ENCODE measurements around the gene RYR3.

RYR3 gene

DNA sequence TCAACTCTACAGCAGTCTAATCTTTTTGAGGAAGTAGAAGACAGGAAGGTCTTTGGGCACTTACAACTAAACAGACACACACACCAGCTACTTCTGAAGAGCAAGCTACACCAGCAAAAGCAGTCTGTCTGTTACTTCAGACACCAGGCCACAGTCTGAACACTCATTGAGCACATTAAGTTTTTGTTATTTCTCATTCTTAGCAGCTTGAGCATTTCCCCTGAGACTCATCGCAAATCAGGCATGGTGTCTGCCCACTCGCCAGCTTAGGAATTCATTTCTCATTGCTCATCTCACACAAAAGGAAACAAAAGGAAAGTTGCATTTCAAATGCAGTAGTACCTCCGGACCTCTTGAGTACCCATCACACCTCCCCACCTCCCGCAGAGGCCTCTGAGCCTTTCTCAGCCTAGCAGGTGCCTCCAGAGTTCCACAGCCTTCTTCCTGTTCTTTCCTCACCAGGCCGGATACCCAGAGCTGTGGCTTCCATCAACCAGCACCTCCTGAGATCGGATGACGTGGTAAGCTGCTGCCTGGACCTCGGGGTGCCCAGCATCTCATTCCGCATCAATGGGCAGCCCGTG lies 302.0 kb downstream of the RYR3 start:
- H4K20me1 ChIP-seq (ENCODE audit: control insufficient read depth, insufficient read depth, low read depth, low read length), result no peaks in the 10 kb centered on the region
- H3K4me1 ChIP-seq (ENCODE audit: control insufficient read depth, low read length), result no peaks in the 10 kb centered on the region
- H3K9me3 ChIP-seq (ENCODE audit: control insufficient read depth, insufficient read depth, low read length), result no peaks in the 10 kb centered on the region
- H3K36me3 ChIP-seq (ENCODE audit: control insufficient read depth, low read length), result no peaks in the 10 kb centered on the region
- no peak overlapping the region for H3K4me2 ChIP-seq (ENCODE audit: low read length)
- no peaks in the 10 kb centered on the region for H3F3A ChIP-seq (ENCODE audit: control insufficient read depth, insufficient read depth)
- no peaks in the 10 kb centered on the region for H3K9me2 ChIP-seq (replicated peaks; ENCODE audit: control insufficient read depth, low read length)
- no peaks in the 10 kb centered on the region for H3K79me2 ChIP-seq (ENCODE audit: control insufficient read depth, low read length)
- H3K27me3 ChIP-seq (ENCODE audit: control insufficient read depth, low read length), result no peaks in the 10 kb centered on the region
- TF ChIP-seq EZH2phosphoT487 (IDR thresholded peaks at IDR 0.05; ENCODE audit: borderline replicate concordance, low read length), result no peak
- TF ChIP-seq, protein P1, sequence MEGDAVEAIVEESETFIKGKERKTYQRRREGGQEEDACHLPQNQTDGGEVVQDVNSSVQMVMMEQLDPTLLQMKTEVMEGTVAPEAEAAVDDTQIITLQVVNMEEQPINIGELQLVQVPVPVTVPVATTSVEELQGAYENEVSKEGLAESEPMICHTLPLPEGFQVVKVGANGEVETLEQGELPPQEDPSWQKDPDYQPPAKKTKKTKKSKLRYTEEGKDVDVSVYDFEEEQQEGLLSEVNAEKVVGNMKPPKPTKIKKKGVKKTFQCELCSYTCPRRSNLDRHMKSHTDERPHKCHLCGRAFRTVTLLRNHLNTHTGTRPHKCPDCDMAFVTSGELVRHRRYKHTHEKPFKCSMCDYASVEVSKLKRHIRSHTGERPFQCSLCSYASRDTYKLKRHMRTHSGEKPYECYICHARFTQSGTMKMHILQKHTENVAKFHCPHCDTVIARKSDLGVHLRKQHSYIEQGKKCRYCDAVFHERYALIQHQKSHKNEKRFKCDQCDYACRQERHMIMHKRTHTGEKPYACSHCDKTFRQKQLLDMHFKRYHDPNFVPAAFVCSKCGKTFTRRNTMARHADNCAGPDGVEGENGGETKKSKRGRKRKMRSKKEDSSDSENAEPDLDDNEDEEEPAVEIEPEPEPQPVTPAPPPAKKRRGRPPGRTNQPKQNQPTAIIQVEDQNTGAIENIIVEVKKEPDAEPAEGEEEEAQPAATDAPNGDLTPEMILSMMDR (IDR thresholded peaks at IDR 0.05; ENCODE audit: low read depth, low read length, poor library complexity, severe bottlenecking), result no peak
- H3K27ac ChIP-seq (ENCODE audit: low read depth, low read length), result no peak overlapping the region
- no peak overlapping the region for H3K4me3 ChIP-seq (ENCODE audit: low read length)

DNA sequence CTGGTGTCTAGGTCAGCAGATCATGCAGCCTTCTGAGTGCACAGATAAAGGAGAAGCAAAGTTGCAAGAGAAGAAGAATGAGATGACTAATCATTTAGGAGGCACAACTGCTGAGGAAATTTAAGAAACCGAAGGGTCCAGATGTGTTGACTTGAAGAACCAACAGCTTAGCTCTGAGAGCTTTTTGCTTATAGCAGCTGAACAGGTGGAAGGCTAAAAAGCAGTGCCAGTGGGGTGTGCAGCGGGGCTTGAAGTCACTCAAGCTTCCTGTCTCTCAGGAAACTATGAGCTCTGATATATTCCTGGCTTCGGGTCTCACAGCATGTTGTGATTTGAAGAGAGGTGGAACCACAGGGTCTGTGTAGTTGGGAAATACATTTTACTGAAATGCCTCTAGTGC lies 305.7 kb downstream of the RYR3 start:
- no peaks in the 10 kb centered on the region for H3K9me2 ChIP-seq (replicated peaks; ENCODE audit: control insufficient read depth, low read length)
- H3K79me2 ChIP-seq (ENCODE audit: control insufficient read depth, low read length), result no peaks in the 10 kb centered on the region
- no peak overlapping the region for H3K4me2 ChIP-seq (ENCODE audit: low read length)
- TF ChIP-seq EZH2phosphoT487 (IDR thresholded peaks at IDR 0.05; ENCODE audit: borderline replicate concordance, low read length), result no peak
- TF ChIP-seq, protein P1 (IDR thresholded peaks at IDR 0.05; ENCODE audit: low read depth, low read length, poor library complexity, severe bottlenecking), result no peak
- H4K20me1 ChIP-seq (ENCODE audit: control insufficient read depth, insufficient read depth, low read depth, low read length), result no peaks in the 10 kb centered on the region
- no peaks in the 10 kb centered on the region for H3K9me3 ChIP-seq (ENCODE audit: control insufficient read depth, insufficient read depth, low read length)
- H3K4me1 ChIP-seq (ENCODE audit: control insufficient read depth, low read length), result no peaks in the 10 kb centered on the region
- H3K4me3 ChIP-seq (ENCODE audit: low read length), result no peak overlapping the region
- H3K27me3 ChIP-seq (ENCODE audit: control insufficient read depth, low read length), result no peaks in the 10 kb centered on the region
- H3K27ac ChIP-seq (ENCODE audit: low read depth, low read length), result no peak overlapping the region
- H3F3A ChIP-seq (ENCODE audit: control insufficient read depth, insufficient read depth), result no peaks in the 10 kb centered on the region
- H3K36me3 ChIP-seq (ENCODE audit: control insufficient read depth, low read length), result no peaks in the 10 kb centered on the region

DNA sequence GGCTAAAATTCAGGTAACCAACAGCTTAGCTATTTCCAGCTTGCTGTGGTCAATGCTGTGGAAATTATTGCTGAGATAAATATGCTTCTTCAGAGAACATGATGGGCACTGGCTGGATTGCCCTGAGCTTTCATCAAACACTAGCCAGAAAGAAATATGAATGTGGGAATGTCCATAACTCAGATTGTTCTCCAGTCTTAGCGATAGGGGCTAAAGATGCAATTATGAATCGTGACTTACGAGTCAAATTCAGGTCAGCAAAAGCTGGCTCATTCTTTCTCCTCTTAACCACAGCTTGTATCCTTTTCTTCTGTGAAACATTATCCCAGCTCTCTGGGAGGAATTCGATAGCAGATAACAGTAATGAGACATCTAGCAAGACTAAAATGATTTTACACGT lies 307.6 kb downstream of the RYR3 start:
- Histone ChIP-seq H3K9me2 (replicated peaks; ENCODE audit: control insufficient read depth, low read length) (no peaks in the 10 kb centered on the region), H3K4me2 (ENCODE audit: low read length) (no peak overlapping the region), H3K9me3 (ENCODE audit: control insufficient read depth, insufficient read depth, low read length) (no peaks in the 10 kb centered on the region), H3K36me3 (ENCODE audit: control insufficient read depth, low read length) (no peaks in the 10 kb centered on the region), H4K20me1 (ENCODE audit: control insufficient read depth, insufficient read depth, low read depth, low read length) (no peaks in the 10 kb centered on the region), H3F3A (ENCODE audit: control insufficient read depth, insufficient read depth) (no peaks in the 10 kb centered on the region), H3K27me3 (ENCODE audit: control insufficient read depth, low read length) (no peaks in the 10 kb centered on the region), H3K79me2 (ENCODE audit: control insufficient read depth, low read length) (no peaks in the 10 kb centered on the region), H3K4me1 (ENCODE audit: control insufficient read depth, low read length) (no peaks in the 10 kb centered on the region), H3K4me3 (ENCODE audit: low read length) (no peak overlapping the region), H3K27ac (ENCODE audit: low read depth, low read length) (no peak overlapping the region)
- TF ChIP-seq EZH2phosphoT487 (IDR thresholded peaks at IDR 0.05; ENCODE audit: borderline replicate concordance, low read length), result no peak
- TF ChIP-seq, protein P1 (IDR thresholded peaks at IDR 0.05; ENCODE audit: low read depth, low read length, poor library complexity, severe bottlenecking), result no peak

All from DOHH2 (cell line).